SK-N-SH treated with all-trans-retinoic acid at 6 μM for 48 hours (cell line): ENCODE measurements around the gene MRFAP1.

Experiments used
- ARNTL ChIP-seq: fragments of 450-650 bp; formaldehyde crosslinking; IDR thresholded peaks from 2 replicates; pipeline ENCODE4 v1.5.0; 2020; ENCODE audit warnings: low read depth, mild to moderate bottlenecking, moderate library complexity, borderline replicate concordance
- BACH2 ChIP-seq: fragments of 250-450 bp; sonication (Bioruptor Pico); IDR thresholded peaks from 2 replicates; pipeline ENCODE4 v1.9.0; 2021; ENCODE audit warnings: mild to moderate bottlenecking, borderline replicate concordance
- ESRRG ChIP-seq: fragments of 250-450 bp; sonication (Bioruptor Pico); IDR thresholded peaks from 2 replicates; pipeline ENCODE4 v1.6.1; 2021; ENCODE audit warnings: mild to moderate bottlenecking
- PATZ1 ChIP-seq: fragments of 250-450 bp; sonication (Bioruptor Pico); IDR thresholded peaks from 2 replicates; pipeline ENCODE4 v1.8.0; 2020; ENCODE audit warnings: mild to moderate bottlenecking, moderate library complexity, borderline replicate concordance
- RARB ChIP-seq: fragments of 250-450 bp; sonication (Bioruptor Pico); IDR thresholded peaks from 2 replicates; pipeline ENCODE4 v1.8.0; 2021; ENCODE audit warnings: mild to moderate bottlenecking, moderate library complexity
- SNAI2 ChIP-seq: fragments of 250-450 bp; sonication (Bioruptor Pico); IDR thresholded peaks from 2 replicates; pipeline ENCODE4 v1.5.0; 2020; ENCODE audit warnings: mild to moderate bottlenecking, moderate library complexity
- TCF4 ChIP-seq: fragments of 250-450 bp; sonication (Bioruptor Pico); IDR thresholded peaks from 2 replicates; pipeline ENCODE4 v1.8.0; 2021; ENCODE audit warnings: mild to moderate bottlenecking, moderate library complexity, borderline replicate concordance
- TOX ChIP-seq: fragments of 250-450 bp; sonication (Bioruptor Pico); IDR thresholded peaks from 2 replicates; pipeline ENCODE4 v1.8.0; 2021; ENCODE audit warnings: mild to moderate bottlenecking, moderate library complexity, borderline replicate concordance
- TSHZ2 ChIP-seq: fragments of 250-450 bp; sonication (Bioruptor Pico); IDR thresholded peaks from 2 replicates; pipeline ENCODE4 v1.5.0; 2020; ENCODE audit warnings: mild to moderate bottlenecking, moderate library complexity
- ZC3H10 ChIP-seq: fragments of 250-450 bp; sonication (Bioruptor Pico); IDR thresholded peaks from 2 replicates; pipeline ENCODE4 v1.5.1; 2021; ENCODE audit warnings: mild to moderate bottlenecking, moderate library complexity
- ZFP30 ChIP-seq: fragments of 450-650 bp; formaldehyde crosslinking; IDR thresholded peaks from 2 replicates; pipeline ENCODE4 v1.5.0; 2022; ENCODE audit warnings: mild to moderate bottlenecking, moderate library complexity
- ZNF565 ChIP-seq: fragments of 450-650 bp; formaldehyde crosslinking; conservative IDR thresholded peaks from 2 replicates; pipeline ENCODE4 v1.5.0; 2020; ENCODE audit warnings: low read depth, mild to moderate bottlenecking, moderate library complexity
- TF ChIP-seq, protein P1 (sequence below): fragments of 250-450 bp; sonication (Bioruptor Pico); IDR thresholded peaks from 2 replicates; pipeline ENCODE4 v1.5.1; 2021; ENCODE audit warnings: mild to moderate bottlenecking, moderate library complexity
- TF ChIP-seq, protein P2 (sequence below): fragments of 250-450 bp; sonication (Bioruptor Pico); IDR thresholded peaks from 2 replicates; pipeline ENCODE4 v1.5.1; 2020; ENCODE audit warnings: low read depth, mild to moderate bottlenecking, moderate library complexity

- no peak for TF ChIP-seq ZNF565
- no peak for TF ChIP-seq RARB (CRISPR knock-in tag)
- no peak for TF ChIP-seq PATZ1
- TF ChIP-seq ARNTL (CRISPR knock-in tag), result no peak
- no peak for TF ChIP-seq TOX (CRISPR knock-in tag)
- no peak for TF ChIP-seq TSHZ2 (CRISPR knock-in tag)
- TF ChIP-seq, protein P1, sequence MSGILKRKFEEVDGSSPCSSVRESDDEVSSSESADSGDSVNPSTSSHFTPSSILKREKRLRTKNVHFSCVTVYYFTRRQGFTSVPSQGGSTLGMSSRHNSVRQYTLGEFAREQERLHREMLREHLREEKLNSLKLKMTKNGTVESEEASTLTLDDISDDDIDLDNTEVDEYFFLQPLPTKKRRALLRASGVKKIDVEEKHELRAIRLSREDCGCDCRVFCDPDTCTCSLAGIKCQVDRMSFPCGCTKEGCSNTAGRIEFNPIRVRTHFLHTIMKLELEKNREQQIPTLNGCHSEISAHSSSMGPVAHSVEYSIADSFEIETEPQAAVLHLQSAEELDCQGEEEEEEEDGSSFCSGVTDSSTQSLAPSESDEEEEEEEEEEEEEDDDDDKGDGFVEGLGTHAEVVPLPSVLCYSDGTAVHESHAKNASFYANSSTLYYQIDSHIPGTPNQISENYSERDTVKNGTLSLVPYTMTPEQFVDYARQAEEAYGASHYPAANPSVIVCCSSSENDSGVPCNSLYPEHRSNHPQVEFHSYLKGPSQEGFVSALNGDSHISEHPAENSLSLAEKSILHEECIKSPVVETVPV (CRISPR knock-in tag), result no peak
- no peak for TF ChIP-seq ZFP30 (CRISPR knock-in tag)
- TF ChIP-seq SNAI2 (CRISPR knock-in tag), result no peak
- no peak for TF ChIP-seq ZC3H10 (CRISPR knock-in tag)
- no peak for TF ChIP-seq ESRRG (CRISPR knock-in tag)
- TF ChIP-seq, protein P2, sequence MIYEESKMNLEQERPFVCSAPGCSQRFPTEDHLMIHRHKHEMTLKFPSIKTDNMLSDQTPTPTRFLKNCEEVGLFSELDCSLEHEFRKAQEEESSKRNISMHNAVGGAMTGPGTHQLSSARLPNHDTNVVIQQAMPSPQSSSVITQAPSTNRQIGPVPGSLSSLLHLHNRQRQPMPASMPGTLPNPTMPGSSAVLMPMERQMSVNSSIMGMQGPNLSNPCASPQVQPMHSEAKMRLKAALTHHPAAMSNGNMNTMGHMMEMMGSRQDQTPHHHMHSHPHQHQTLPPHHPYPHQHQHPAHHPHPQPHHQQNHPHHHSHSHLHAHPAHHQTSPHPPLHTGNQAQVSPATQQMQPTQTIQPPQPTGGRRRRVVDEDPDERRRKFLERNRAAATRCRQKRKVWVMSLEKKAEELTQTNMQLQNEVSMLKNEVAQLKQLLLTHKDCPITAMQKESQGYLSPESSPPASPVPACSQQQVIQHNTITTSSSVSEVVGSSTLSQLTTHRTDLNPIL (CRISPR knock-in tag), result no peak
- TF ChIP-seq BACH2 (CRISPR knock-in tag), result no peak
- TF ChIP-seq TCF4 (CRISPR knock-in tag), result no peak
Observed at GRCh38 chr4:6591313-6591712, 49.2 kb upstream of the MRFAP1 start.
